ENCODE measurements around the gene FGF8.

Gene FGF8

GRCh38 chr10:101723176-101723575 lies 52.7 kb downstream of the FGF8 start:
- no peak for TF ChIP-seq CTCF (IDR thresholded peaks at IDR 0.05; ENCODE audit: borderline replicate concordance, insufficient read depth, low read depth, low read length)
- no peak overlapping the region for H3K4me3 ChIP-seq (ENCODE audit: low read depth, low read length)

GRCh38 chr10:101721806-101722205 lies 54.1 kb downstream of the FGF8 start:
- H3K4me3 ChIP-seq (ENCODE audit: low read depth, low read length) = no peak overlapping the region
- no peak for TF ChIP-seq CTCF (IDR thresholded peaks at IDR 0.05; ENCODE audit: borderline replicate concordance, insufficient read depth, low read depth, low read length)

GRCh38 chr10:101720606-101721230 lies 55.2 kb downstream of the FGF8 start:
- H3K4me3 ChIP-seq (ENCODE audit: low read depth, low read length) = no peak overlapping the region
- no peak for TF ChIP-seq CTCF (IDR thresholded peaks at IDR 0.05; ENCODE audit: borderline replicate concordance, insufficient read depth, low read depth, low read length)

Data from GM12875 (cell line).